Transverse colon (tissue), 4 donors: Measurements from ENCODE around the gene GNA14.

Source experiments
- CTCF ChIP-seq, 5 experiments: fragments of 200-600 bp in 3 of 5; fragments of 450-650 bp in 2 of 5; sonication (generic) in 3 of 5; IDR thresholded peaks; 1 replicate in 2 of 5; 2 replicates in 3 of 5; pipeline ENCODE4 v1.5.1; 2016 to 2017; ENCODE audit warnings: antibody characterized with exemption in 5 of 5, inconsistent platforms in 3 of 5, mild to moderate bottlenecking in 2 of 5, moderate library complexity in 1 of 5
- POLR2A ChIP-seq: fragments of 450-650 bp; IDR thresholded peaks from one replicate; pipeline ENCODE4 v1.6.1; 2016; ENCODE audit warnings: antibody characterized with exemption, mild to moderate bottlenecking, moderate library complexity
- POLR2AphosphoS5 ChIP-seq, 3 donors: sonication (generic); formaldehyde crosslinking; IDR thresholded peaks; one replicate each; pipeline ENCODE4 v1.6.1; 2016; ENCODE audit warnings: antibody characterized with exemption in 3 of 3

- TF ChIP-seq CTCF (IDR thresholded peaks at IDR 0.05) = no peak
- TF ChIP-seq POLR2AphosphoS5 (IDR thresholded peaks at IDR 0.05) = no peak
- no peak for TF ChIP-seq POLR2A
Observed at GRCh38 chr9:77438653-77439052, 209.5 kb downstream of the GNA14 start.
